H1 (cell line): ENCODE measurements around the gene TEX14. TPM values are rescaled to one million over a fixed set of nuclear protein-coding genes. Genes with fewer than 3 reads are reported as not detected.
A peak's percentile ranks its signal among the peaks of the same experiment; 100 is the strongest.

Source experiments
- CTCF ChIA-PET: fragments of 300-600 bp; sonication (Branson Sonifier 250); formaldehyde crosslinking; loops from one replicate; lab custom pipeline; 2021; ENCODE audit not compliant: partially characterized antibody; lab: Charles Lee
- POLR2A ChIA-PET: fragments of 300-600 bp; sonication (Branson Sonifier 250); formaldehyde crosslinking; loops from one replicate; lab custom pipeline; 2021; ENCODE audit warnings: inconsistent platforms; ENCODE audit not compliant: partially characterized antibody; lab: Charles Lee
- DNase-seq, 2 experiments: peaks; one replicate each; pipeline versions ENCODE4 v3.0.0 to v3.0.0-alpha.2; 2010 to 2022; ENCODE audit warnings: low spot score in 2 of 2, low read depth in 1 of 2, mixed read lengths in 1 of 2
- FAIRE-seq: peaks from 2 replicates; lab custom pipeline; 2011; peaks lifted over from hg19 to GRCh38; lab: Jason Lieb, UNC
- H2AFZ ChIP-seq: 2 replicates; pipeline ENCODE4 v1.8.1; 2012; ENCODE audit warnings: low read length, inconsistent platforms
- H2AK5ac ChIP-seq: 2 replicates; pipeline ENCODE4 v1.6.1; 2013; ENCODE audit warnings: low read depth, low read length
- H2BK120ac ChIP-seq: replicated peaks from 2 replicates; pipeline ENCODE3; 2013; ENCODE audit warnings: low read depth, low read length, inconsistent platforms
- H2BK12ac ChIP-seq: 2 replicates; pipeline ENCODE4 v1.6.1; 2013; ENCODE audit warnings: low read depth, low read length
- H2BK15ac ChIP-seq: 2 replicates; pipeline ENCODE4 v1.6.1; 2013; ENCODE audit warnings: low read length
- H2BK20ac ChIP-seq: 2 replicates; pipeline ENCODE4 v1.6.1; 2013; ENCODE audit warnings: low read length
- H2BK5ac ChIP-seq: 2 replicates; pipeline ENCODE4 v1.6.1; 2013; ENCODE audit warnings: low read depth, low read length
- H3K14ac ChIP-seq: 2 replicates; pipeline ENCODE4 v1.6.1; 2013; ENCODE audit warnings: inconsistent platforms; ENCODE audit not compliant: insufficient read length
- H3K18ac ChIP-seq: 2 replicates; pipeline ENCODE4 v1.6.1; 2013; ENCODE audit warnings: low read length; ENCODE audit errors: extremely low read depth
- H3K23ac ChIP-seq: 2 replicates; pipeline ENCODE4 v1.6.1; 2013; ENCODE audit warnings: inconsistent platforms; ENCODE audit not compliant: insufficient read length
- H3K23me2 ChIP-seq: 2 replicates; pipeline ENCODE4 v1.6.1; 2013; ENCODE audit warnings: low read depth, low read length
- H3K27ac ChIP-seq: 2 replicates; pipeline ENCODE4 v1.6.1; 2011; ENCODE audit warnings: low read depth, low read length, inconsistent platforms
- H3K27me3 ChIP-seq, 4 experiments: replicated peaks in 1 of 4; 1 replicate in 1 of 4; 2 replicates in 3 of 4; pipeline versions ENCODE4 v1.6.1 to v1.8.1; 2011 to 2013; ENCODE audit warnings: low read length in 3 of 4, mild to moderate bottlenecking in 3 of 4, inconsistent platforms in 2 of 4, mixed read lengths in 2 of 4, moderate library complexity in 1 of 4; ENCODE audit not compliant: control insufficient read depth in 3 of 4, insufficient read depth in 3 of 4; ENCODE audit errors: extremely low read depth in 1 of 4
- H3K36me3 ChIP-seq, 4 experiments: 2 replicates each; pipeline versions ENCODE4 v1.6.1 to v1.8.1; 2011 to 2013; ENCODE audit warnings: mild to moderate bottlenecking in 4 of 4, low read length in 3 of 4, moderate library complexity in 2 of 4, control low read depth in 1 of 4, inconsistent platforms in 1 of 4; ENCODE audit not compliant: insufficient read depth in 4 of 4, control insufficient read depth in 2 of 4
- H3K4ac ChIP-seq: replicated peaks from 2 replicates; pipeline ENCODE3; 2013; ENCODE audit warnings: low read length, low read depth, mixed read lengths, inconsistent platforms; ENCODE audit not compliant: insufficient read length
- H3K4me1 ChIP-seq, 4 experiments: replicated peaks in 1 of 4; 1 replicate in 1 of 4; 2 replicates in 3 of 4; pipeline versions ENCODE4 v1.6.1 to v1.8.1; 2011 to 2013; ENCODE audit warnings: low read length in 3 of 4, inconsistent platforms in 2 of 4, mixed read lengths in 1 of 4; ENCODE audit not compliant: insufficient read depth in 4 of 4, control insufficient read depth in 3 of 4
- H3K4me2 ChIP-seq, 2 experiments: 2 replicates each; pipeline versions ENCODE4 v1.6.1 to v1.8.1; 2011 to 2013; ENCODE audit warnings: low read depth in 2 of 2, low read length in 2 of 2, control low read depth in 1 of 2, inconsistent platforms in 1 of 2, mild to moderate bottlenecking in 1 of 2; ENCODE audit not compliant: insufficient read depth in 1 of 2
- H3K4me3 ChIP-seq, 4 experiments: fragments of 200-600, 300-600 bp in 1 of 4; sonication (generic), shearing (Covaris generic), sonication (Bioruptor Twin) in 1 of 4; 2 replicates each; pipeline versions ENCODE4 v1.5.1 to v1.8.1; 2011 to 2016; ENCODE audit warnings: low read length in 4 of 4, low read depth in 3 of 4, control low read depth in 2 of 4, inconsistent platforms in 2 of 4, mild to moderate bottlenecking in 2 of 4, mixed read lengths in 1 of 4, moderate library complexity in 1 of 4; ENCODE audit not compliant: insufficient read depth in 2 of 4; ENCODE audit errors: extremely low read depth in 1 of 4
- H3K56ac ChIP-seq: replicated peaks from 2 replicates; pipeline ENCODE3; 2013; ENCODE audit warnings: low read depth, mild to moderate bottlenecking, mixed read lengths, low read length, inconsistent platforms; ENCODE audit not compliant: insufficient read length
- H3K79me1 ChIP-seq: 2 replicates; pipeline ENCODE4 v1.6.1; 2013; ENCODE audit warnings: low read depth, low read length, control low read depth
- H3K79me2 ChIP-seq, 2 experiments: 2 replicates each; pipeline versions ENCODE4 v1.6.1 to v1.8.1; 2012 to 2013; ENCODE audit warnings: low read length in 2 of 2, mild to moderate bottlenecking in 2 of 2, inconsistent platforms in 1 of 2; ENCODE audit not compliant: insufficient read depth in 2 of 2, control insufficient read depth in 1 of 2
- H3K9ac ChIP-seq, 4 experiments: replicated peaks in 1 of 4; 1 replicate in 1 of 4; 2 replicates in 3 of 4; pipeline versions ENCODE4 v1.6.1 to v1.8.1; 2011 to 2013; ENCODE audit warnings: low read depth in 3 of 4, low read length in 3 of 4, control low read depth in 2 of 4, mild to moderate bottlenecking in 2 of 4, moderate library complexity in 2 of 4, inconsistent platforms in 1 of 4; ENCODE audit errors: extremely low read depth in 1 of 4
- H3K9me3 ChIP-seq, 2 experiments: 2 replicates each; pipeline versions ENCODE4 v1.6.1 to v1.8.1; 2012 to 2013; ENCODE audit warnings: mild to moderate bottlenecking in 2 of 2, moderate library complexity in 2 of 2, control low read depth in 1 of 2, inconsistent platforms in 1 of 2, low read depth in 1 of 2, low read length in 1 of 2, mixed read lengths in 1 of 2; ENCODE audit not compliant: insufficient read depth in 2 of 2
- H4K20me1 ChIP-seq, 2 experiments: replicated peaks in 1 of 2; 2 replicates each; pipeline versions ENCODE3 to v1.8.1; 2011 to 2013; ENCODE audit warnings: inconsistent platforms in 2 of 2, low read length in 2 of 2, mild to moderate bottlenecking in 1 of 2; ENCODE audit not compliant: insufficient read depth in 2 of 2, control insufficient read depth in 1 of 2
- H4K5ac ChIP-seq: 2 replicates; pipeline ENCODE4 v1.6.1; 2013; ENCODE audit warnings: low read length, low read depth, mixed read lengths, inconsistent platforms; ENCODE audit not compliant: insufficient read length
- H4K8ac ChIP-seq: 2 replicates; pipeline ENCODE4 v1.8.0; 2013; ENCODE audit warnings: mild to moderate bottlenecking, moderate library complexity, low read length, inconsistent platforms; ENCODE audit not compliant: insufficient read depth; ENCODE audit errors: extremely low read depth
- H4K91ac ChIP-seq: replicated peaks from 2 replicates; pipeline ENCODE3; 2013; ENCODE audit warnings: low read length, mixed read lengths, inconsistent platforms; ENCODE audit not compliant: insufficient read length
- ASH2L ChIP-seq: fragments of 200-600, 300-600 bp; sonication (generic); IDR thresholded peaks from one replicate; pipeline ENCODE4 v1.7.1; 2017; ENCODE audit warnings: low read length
- BACH1 ChIP-seq: IDR thresholded peaks from 2 replicates; pipeline ENCODE4 v1.6.1; 2012; ENCODE audit warnings: low read length, improper control_type of control experiment
- CEBPB ChIP-seq: IDR thresholded peaks from 2 replicates; pipeline ENCODE4 v1.6.1; 2012; ENCODE audit warnings: low read depth, low read length
- HDAC2 ChIP-seq, 2 experiments: fragments of 300-600 bp in 1 of 2; sonication (generic) in 1 of 2; IDR thresholded peaks; 2 replicates each; pipeline ENCODE4 v1.6.1; 2011 to 2012; ENCODE audit warnings: low read depth in 2 of 2, low read length in 2 of 2, mild to moderate bottlenecking in 2 of 2, moderate library complexity in 2 of 2, borderline replicate concordance in 1 of 2, inconsistent platforms in 1 of 2
- JUND ChIP-seq: IDR thresholded peaks from 2 replicates; pipeline ENCODE4 v1.6.1; 2011; ENCODE audit warnings: mild to moderate bottlenecking, improper control_type of control experiment, low read length
- SIN3A ChIP-seq, 2 experiments: IDR thresholded peaks in 1 of 2; conservative IDR thresholded peaks in 1 of 2; 2 replicates each; pipeline ENCODE4 v1.6.1; 2011 to 2012; ENCODE audit warnings: low read length in 2 of 2, improper control_type of control experiment in 1 of 2, low read depth in 1 of 2, mild to moderate bottlenecking in 1 of 2
- SIX5 ChIP-seq: IDR thresholded peaks from 2 replicates; pipeline ENCODE4 v1.6.1; 2011; ENCODE audit warnings: mild to moderate bottlenecking, low read depth, low read length
- SP4 ChIP-seq: IDR thresholded peaks from 2 replicates; pipeline ENCODE4 v1.6.1; 2012; ENCODE audit warnings: low read length, inconsistent platforms
- WGBS, 2 experiments: shearing (Covaris generic) in 1 of 2; methylation state at CpG; one replicate each; pipeline versions ENCODE4 v1.1.6 to v1.1.7; 2013 to 2015; ENCODE audit warnings: low lambda C conversion rate in 2 of 2, mixed read lengths in 2 of 2, inconsistent platforms in 1 of 2, low coverage in 1 of 2, missing lambda C conversion rate in 1 of 2; ENCODE audit not compliant: insufficient replicate concordance in 2 of 2, insufficient coverage in 1 of 2, insufficient read length in 1 of 2; ENCODE audit errors: extremely low coverage in 1 of 2, missing lambda C conversion rate in 1 of 2; 5-methylcytosine and 5-hydroxymethylcytosine counted together
- polyA plus RNA-seq, 7 experiments: library from polyadenylated mRNA; depleted of rRNA in 3 of 7; stranded (reverse) in 5 of 7; unstranded in 2 of 7; fragments of >200 nt in 5 of 7; fragments of 200-250 nt in 2 of 7; gene quantifications; 1 replicate in 5 of 7; 2 replicates in 1 of 7; 4 replicates in 1 of 7; pipeline versions ENCODE4 v1.2.1 to v1.2.3, GENCODE V29; 2011 to 2013; ENCODE audit warnings: missing spikeins in 2 of 7, mixed read lengths in 2 of 7
- total RNA-seq: library from RNA; stranded (reverse); fragmentation: NEBNext Ultra II Directional; extraction: Animal tissue kit (Norgen Biotek cat#: 25700); gene quantifications from 2 replicates; pipeline ENCODE4 v1.2.1, GENCODE V29; 2021

The TEX14 gene
- total and polyA plus RNA-seq, 2 of the 8 experiments (the other 6 are each of a cell fraction or from before 2014, with no cell fraction given), result 0.83 to 2.5 TPM

DNA sequence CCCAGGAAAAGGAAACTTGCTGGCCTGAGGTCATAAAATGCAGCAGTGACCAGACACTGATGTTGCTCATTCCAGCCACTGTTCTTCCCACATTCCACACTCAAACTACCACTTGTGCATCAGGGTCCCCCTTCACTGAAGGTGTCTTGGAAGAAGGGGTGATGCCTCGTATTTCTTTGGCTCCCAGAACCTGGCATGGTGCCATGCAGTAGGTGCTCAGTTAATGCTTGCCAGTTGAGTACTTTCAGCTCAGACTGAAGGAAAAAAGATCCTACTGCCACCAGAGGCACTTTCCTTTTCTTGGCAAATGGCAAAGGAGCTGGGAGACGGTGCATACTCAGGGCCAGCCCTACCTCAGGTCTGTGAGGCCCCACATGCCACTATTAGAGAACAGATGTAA lies 73.5 kb downstream of the TEX14 start:
- Histone ChIP-seq H3K9me3 (no peaks in the 10 kb centered on the region), H3K23me2 (no peaks in the 10 kb centered on the region), H4K20me1 (no peaks in the 10 kb centered on the region), H3K56ac (no peak overlapping the region), H2AFZ (no peak overlapping the region), H2BK15ac (no peak overlapping the region), H4K8ac (no peak overlapping the region; the same call in 1 of the 2 replicates), H2BK5ac (no peak overlapping the region), H3K79me1 (no peaks in the 10 kb centered on the region), H4K91ac (no peak overlapping the region), H3K27me3 (no peaks in the 10 kb centered on the region), H3K36me3 (no peaks in the 10 kb centered on the region), H2BK12ac (no peak overlapping the region), H3K23ac (peak overlapping the region; percentile 66), H3K9ac (no peak overlapping the region), H3K27ac (no peak overlapping the region), H2BK120ac (no peak overlapping the region), H2BK20ac (no peak overlapping the region), H3K14ac (no peak overlapping the region), H3K4me2 (no peak overlapping the region), H3K4ac (no peak overlapping the region), H3K79me2 (no peaks in the 10 kb centered on the region), H3K4me1 (peaks cover 0 to 2% (median 0%) of the 10 kb centered on the region in 4 experiments; a peak in 1 of 7 replicates), H3K4me3 (no peak overlapping the region), H2AK5ac (no peak overlapping the region), H3K18ac (no peak overlapping the region), H4K5ac (no peak overlapping the region)
- WGBS, 2 experiments, result 84% methylated on average over 2 of the region's 2 CpGs; no CpG with 5 or more reads in 1 of the 2 experiments
- CTCF ChIA-PET, result interaction anchor here (0.7 to 2.6 kb wide), 6 partner anchors 12 to 100 kb away, joined by 3 to 8 read pairs (median 4); no protein-coding TSS in a partner anchor
- POLR2A ChIA-PET, result interaction anchor here (1.0 to 4.3 kb wide), 3 partner anchors 9 to 41 kb away, joined by 6 to 23 read pairs (median 17); no protein-coding TSS in a partner anchor
- FAIRE-seq, result no peak
- no peak for DNase-seq
- TF ChIP-seq SP4, result no peak
- no peak for TF ChIP-seq CEBPB
- no peak for TF ChIP-seq BACH1
- no peak for TF ChIP-seq HDAC2 (IDR thresholded peaks at IDR 0.05; ENCODE audit: borderline replicate concordance in 1 of 2, low read depth in 2 of 2, low read length in 2 of 2)
- TF ChIP-seq SIN3A (conservative IDR thresholded peaks at IDR 0.05 in 1 of 2, IDR thresholded peaks at IDR 0.05 in 1 of 2; ENCODE audit: low read depth in 1 of 2, low read length in 2 of 2), result no peak
- no peak for TF ChIP-seq SIX5
- no peak for TF ChIP-seq ASH2L
- no peak for TF ChIP-seq JUND
